ENCODE data around the gene DMRTC2.
A peak's percentile ranks its signal among the peaks of the same experiment; 100 is the strongest.

Gene DMRTC2

DNA sequence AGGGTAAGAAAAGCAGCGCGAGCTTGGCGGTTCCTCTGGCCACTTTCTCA, at the start of gene DMRTC2:
Gene DMRTC2 (plus strand): TSS at position 42 of the 50 bp plus-strand sequence. CDS start 2,387 bp downstream, outside the sequence.
- no peak for DNase-seq

DNA sequence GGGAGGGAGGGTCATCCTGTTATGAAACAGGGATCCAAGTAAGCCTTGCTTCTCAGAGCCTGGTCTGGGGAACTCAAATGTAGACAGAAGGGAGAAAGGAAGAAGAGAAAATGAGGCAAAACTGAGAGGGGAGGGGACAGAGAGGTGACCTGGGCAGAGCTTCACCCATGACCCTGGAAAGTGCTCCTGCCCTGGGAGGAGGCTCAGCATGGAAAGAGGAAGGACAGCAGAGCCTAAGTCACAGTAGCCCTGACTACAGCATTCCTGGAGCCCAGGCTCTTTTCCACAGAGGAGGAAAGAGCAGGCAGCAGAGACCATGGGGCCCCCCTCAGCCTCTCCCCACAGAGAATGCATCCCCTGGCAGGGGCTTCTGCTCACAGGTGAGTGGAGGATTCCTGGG, 48.5 kb upstream of the DMRTC2 start, which contains the start of gene CEACAM3:
Gene CEACAM3 (plus strand): TSS at position 226 of the 400 bp plus-strand sequence. CDS start 91 bp downstream, at position 317.
- no peak for DNase-seq

DNA sequence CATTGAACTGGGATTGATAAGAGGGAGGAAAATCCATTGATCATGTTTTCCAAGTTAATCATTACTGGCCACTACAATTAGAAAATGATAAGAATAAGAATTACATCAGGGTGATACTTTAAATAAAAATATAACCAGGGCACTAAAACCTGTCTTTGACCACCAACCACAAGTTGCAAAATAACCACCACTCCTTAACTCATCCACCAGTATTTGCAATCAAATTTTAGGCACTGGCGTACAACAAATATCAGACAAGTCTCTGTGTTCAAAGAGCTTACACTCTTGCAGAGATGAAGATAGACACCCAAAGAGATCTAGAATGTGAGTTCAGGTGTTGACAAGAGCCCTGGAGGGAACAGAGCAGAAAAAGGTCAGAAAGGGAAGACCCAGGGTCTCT, 47.9 kb upstream of the DMRTC2 start:
- DNase-seq: no peak

GRCh38 chr19:41799444-41800000, 45.3 kb upstream of the DMRTC2 start:
- no peak for DNase-seq

GRCh38 chr19:41801031-41801430, 43.8 kb upstream of the DMRTC2 start:
- no peak for DNase-seq

GRCh38 chr19:41801792-41802211, 43.0 kb upstream of the DMRTC2 start:
- no peak for DNase-seq

DNA sequence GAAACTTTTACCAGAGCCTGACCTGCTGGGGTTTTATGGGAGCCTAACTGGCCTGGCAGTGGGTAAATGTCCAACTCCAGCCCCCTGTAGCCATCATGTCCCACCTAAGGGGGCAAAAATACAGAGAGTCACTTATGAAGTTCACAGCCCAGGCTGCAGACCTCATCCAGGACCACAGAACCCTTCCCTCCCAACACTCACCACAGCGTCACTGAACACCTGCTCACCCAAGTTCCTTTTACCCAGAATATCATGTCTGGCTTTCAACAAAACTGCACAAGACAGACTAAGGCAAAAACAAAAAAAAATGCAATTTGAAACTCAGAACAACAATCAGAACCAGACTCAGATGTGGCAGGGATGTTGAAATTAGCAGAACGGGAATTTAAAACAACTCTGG, 42.1 kb upstream of the DMRTC2 start:
- no peak for DNase-seq

- DNase-seq: no peak
Observed at GRCh38 chr19:41804336-41804735, 40.5 kb upstream of the DMRTC2 start.

GRCh38 chr19:41807176-41807575, 37.7 kb upstream of the DMRTC2 start:
- no peak for DNase-seq

- DNase-seq: no peak
Observed at GRCh38 chr19:41808663-41809566, 35.9 kb upstream of the DMRTC2 start.

DNA sequence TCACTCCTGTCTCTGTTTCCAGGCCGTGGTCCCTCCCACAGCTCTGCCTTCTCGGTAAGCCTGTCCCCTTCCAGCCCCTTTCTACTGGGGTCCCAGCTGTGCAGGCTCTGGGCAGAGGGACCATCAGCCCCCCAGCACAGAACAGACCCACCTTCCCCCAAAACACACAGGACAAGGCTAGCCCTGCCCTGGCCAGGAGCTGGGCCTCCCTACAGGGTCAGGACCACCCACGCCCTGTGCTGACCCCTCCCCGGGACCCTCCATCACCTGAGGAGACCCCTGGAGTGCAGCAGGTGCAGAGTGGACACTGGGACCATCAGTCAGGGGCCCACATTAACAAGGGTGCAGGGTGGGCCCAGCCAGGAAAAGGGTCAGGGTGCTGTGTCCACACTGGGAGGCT, 34.5 kb upstream of the DMRTC2 start:
- no peak for DNase-seq

GRCh38 chr19:41811036-41811435, 33.8 kb upstream of the DMRTC2 start:
- DNase-seq: no peak

- DNase-seq: no peak
Observed at GRCh38 chr19:41811981-41812380, 32.9 kb upstream of the DMRTC2 start.

DNA sequence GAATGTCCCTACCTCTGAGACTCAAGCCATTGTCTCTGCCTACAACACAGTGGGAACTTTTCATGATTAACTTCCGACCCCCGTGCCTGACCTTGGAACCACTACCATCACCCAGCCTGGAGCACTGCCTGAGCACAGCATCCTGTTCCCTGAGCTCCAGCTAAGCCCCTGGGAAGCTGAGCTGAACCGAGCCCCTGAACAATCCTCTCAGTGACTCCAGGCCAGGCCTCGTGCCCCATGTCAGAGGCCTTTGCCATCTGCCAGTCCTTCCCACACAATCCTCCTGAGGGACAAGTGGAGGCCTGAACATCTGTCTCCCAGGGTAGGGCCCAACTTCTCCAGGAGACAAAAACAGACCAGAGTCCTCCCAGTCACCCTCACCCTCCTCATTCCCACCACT, 30.9 kb upstream of the DMRTC2 start:
- no peak for DNase-seq

- DNase-seq: no peak
Observed at GRCh38 chr19:41815301-41815700, 29.5 kb upstream of the DMRTC2 start.

GRCh38 chr19:41816761-41817160, 28.1 kb upstream of the DMRTC2 start:
- DNase-seq: no peak

GRCh38 chr19:41821003-41821735, 23.7 kb upstream of the DMRTC2 start:
- DNase-seq: peak; percentile 36 to 45

DNA sequence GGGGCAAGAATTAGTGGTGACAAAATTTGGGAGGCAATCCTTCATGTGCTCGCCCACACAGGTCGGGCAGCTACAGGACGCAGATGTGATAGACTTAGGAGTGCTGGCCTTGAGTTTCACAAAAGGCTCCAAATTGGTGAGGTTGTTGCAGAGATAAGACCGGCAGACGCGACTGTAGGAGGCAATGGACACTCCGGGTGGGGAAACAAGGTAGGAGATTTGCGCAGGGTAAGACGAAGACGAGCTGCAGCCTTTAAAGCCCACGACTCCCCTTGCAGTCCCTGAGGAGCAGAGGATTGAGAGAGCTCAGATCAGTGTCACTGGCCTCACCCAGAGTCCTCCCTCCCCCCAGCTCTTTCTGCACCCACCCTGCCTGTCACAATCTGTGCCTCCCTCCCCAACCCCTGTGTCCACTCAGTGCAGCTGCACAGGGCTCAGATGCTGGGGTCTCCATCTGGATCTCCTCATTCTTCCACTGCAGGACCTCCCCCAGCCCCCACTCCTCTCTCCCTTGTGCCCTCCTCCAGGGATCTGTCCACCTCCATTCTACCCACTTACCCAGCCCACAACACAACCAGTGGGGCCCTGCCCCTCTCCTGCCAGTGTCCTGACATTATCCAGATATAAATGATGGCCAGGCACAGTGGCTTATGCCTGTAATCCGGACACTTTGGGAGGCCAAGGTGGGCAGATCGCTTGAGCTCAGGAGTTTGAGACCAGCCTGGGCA, 6.7 kb upstream of the DMRTC2 start:
- no peak for DNase-seq

- DNase-seq: no peak
Observed at GRCh38 chr19:41839211-41839610, 5.6 kb upstream of the DMRTC2 start.

DNA sequence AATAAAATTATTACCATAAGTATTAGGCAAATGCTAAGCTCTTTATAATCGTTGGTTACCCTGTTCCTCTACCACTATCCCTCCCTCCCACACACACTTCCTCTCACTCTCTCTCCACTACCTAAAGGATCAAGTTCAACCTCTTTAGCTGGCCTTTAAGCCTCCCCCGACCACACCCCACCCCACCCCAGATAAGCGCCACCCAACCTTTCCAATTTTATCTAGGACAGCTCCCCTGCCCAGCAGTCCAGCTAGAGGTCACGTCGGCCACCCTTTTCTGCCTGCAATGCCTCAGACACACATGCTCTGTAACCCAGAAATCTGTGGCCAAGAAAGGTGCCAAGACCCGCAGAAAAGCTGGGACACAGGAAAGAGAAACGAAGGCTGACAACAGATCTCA, 1.5 kb upstream of the DMRTC2 start:
- no peak for DNase-seq

DNA sequence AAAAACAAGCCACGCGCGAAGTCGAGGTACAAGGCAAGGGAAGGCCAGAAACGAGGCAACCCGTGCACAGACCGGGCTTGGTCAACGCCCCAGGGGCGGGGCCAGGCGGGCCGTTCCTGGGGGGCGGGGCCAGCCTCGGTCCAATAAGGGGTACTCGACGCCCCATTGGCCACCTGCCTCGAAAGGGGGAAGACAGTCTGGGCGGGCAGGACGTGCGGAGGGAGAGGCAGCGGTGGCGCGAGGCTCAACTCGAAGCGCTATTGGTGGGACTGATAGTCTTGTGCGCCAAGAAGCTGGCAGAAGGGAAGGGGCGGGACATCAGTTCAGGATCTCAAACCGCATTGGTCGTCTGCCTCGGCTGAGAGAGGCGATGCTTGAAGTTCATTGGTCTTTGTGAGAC, 241 bp upstream of the DMRTC2 start, which contains the start of gene LYPD4:
Gene LYPD4 (minus strand): TSS at position 83 of the 400 bp plus-strand sequence. CDS start 5,398 bp downstream, outside the sequence.
- DNase-seq: no peak

- DNase-seq: no peak
Observed at GRCh38 chr19:41845051-41845590, 279 bp downstream of the DMRTC2 start.
